H9 (cell line): ENCODE results near the gene LARGE1. TPM values are rescaled to one million over a fixed set of nuclear protein-coding genes. Genes with fewer than 3 reads are reported as not detected.

Experiments
- DNase-seq: peaks from one replicate; pipeline ENCODE4 v3.0.0-alpha.2; 2017
- H2AFZ ChIP-seq: one replicate; pipeline ENCODE4 v1.6.1; 2013; ENCODE audit warnings: mild to moderate bottlenecking, low read length, control low read depth, moderate library complexity
- H2AK5ac ChIP-seq: 2 replicates; pipeline ENCODE4 v1.6.1; 2013; ENCODE audit warnings: low read length, control low read depth, mixed read lengths; ENCODE audit not compliant: insufficient read length
- H2BK120ac ChIP-seq: one replicate; pipeline ENCODE4 v1.6.1; 2013; ENCODE audit warnings: low read depth, mild to moderate bottlenecking, low read length, control low read depth, inconsistent platforms; ENCODE audit not compliant: poor library complexity, severe bottlenecking
- H2BK12ac ChIP-seq: 2 replicates; pipeline ENCODE4 v1.6.1; 2013; ENCODE audit warnings: low read length, control low read depth, mixed read lengths, low read depth; ENCODE audit not compliant: insufficient read length
- H2BK15ac ChIP-seq: 2 replicates; pipeline ENCODE4 v1.6.1; 2013; ENCODE audit warnings: low read depth, low read length, control low read depth
- H2BK20ac ChIP-seq: one replicate; pipeline ENCODE4 v1.6.1; 2013; ENCODE audit warnings: low read depth, mild to moderate bottlenecking, low read length, control low read depth, inconsistent platforms; ENCODE audit not compliant: poor library complexity, severe bottlenecking
- H2BK5ac ChIP-seq: 2 replicates; pipeline ENCODE4 v1.6.1; 2013; ENCODE audit warnings: low read length, control low read depth, mixed read lengths; ENCODE audit not compliant: insufficient read length
- H3K14ac ChIP-seq: 2 replicates; pipeline ENCODE4 v1.6.1; 2013; ENCODE audit warnings: low read length, control low read depth; ENCODE audit not compliant: insufficient read depth
- H3K18ac ChIP-seq: 2 replicates; pipeline ENCODE4 v1.6.1; 2013; ENCODE audit warnings: low read depth, mild to moderate bottlenecking, mixed read lengths, low read length, control low read depth; ENCODE audit not compliant: insufficient read length
- H3K23ac ChIP-seq: 2 replicates; pipeline ENCODE4 v1.6.1; 2013; ENCODE audit warnings: low read length, control low read depth, mixed read lengths, low read depth; ENCODE audit not compliant: insufficient read length
- H3K23me2 ChIP-seq: 2 replicates; pipeline ENCODE4 v1.6.1; 2013; ENCODE audit warnings: low read depth, mild to moderate bottlenecking, mixed read lengths, low read length, control low read depth; ENCODE audit not compliant: insufficient read length, poor library complexity, severe bottlenecking
- H3K27ac ChIP-seq: 2 replicates; pipeline ENCODE4 v1.5.1; 2013; ENCODE audit warnings: low read length, control low read depth, mixed read lengths, low read depth; ENCODE audit not compliant: insufficient read length
- H3K27me3 ChIP-seq: 2 replicates; pipeline ENCODE4 v1.6.1; 2013; ENCODE audit warnings: low read length, control low read depth, inconsistent platforms; ENCODE audit not compliant: insufficient read depth
- H3K4ac ChIP-seq: 2 replicates; pipeline ENCODE4 v1.6.1; 2013; ENCODE audit warnings: low read depth, mild to moderate bottlenecking, control low read depth, inconsistent platforms, low read length, moderate library complexity
- H3K4me1 ChIP-seq: 2 replicates; pipeline ENCODE4 v1.6.1; 2013; ENCODE audit warnings: low read length, control low read depth, inconsistent platforms; ENCODE audit not compliant: insufficient read depth
- H3K4me2 ChIP-seq: 2 replicates; pipeline ENCODE4 v1.6.1; 2013; ENCODE audit warnings: low read length, control low read depth, mixed read lengths; ENCODE audit not compliant: insufficient read length, insufficient read depth
- H3K56ac ChIP-seq: 2 replicates; pipeline ENCODE4 v1.6.1; 2013; ENCODE audit warnings: low read depth, mild to moderate bottlenecking, mixed read lengths, low read length, control low read depth; ENCODE audit not compliant: insufficient read length
- H3K79me1 ChIP-seq: 2 replicates; pipeline ENCODE4 v1.6.1; 2013; ENCODE audit warnings: low read depth, mild to moderate bottlenecking, moderate library complexity, low read length, control low read depth, inconsistent platforms; ENCODE audit not compliant: insufficient read depth, poor library complexity, severe bottlenecking
- H3K79me2 ChIP-seq: 2 replicates; pipeline ENCODE4 v1.6.1; 2013; ENCODE audit warnings: low read length, control low read depth, inconsistent platforms; ENCODE audit not compliant: insufficient read depth
- H3K9ac ChIP-seq: 2 replicates; pipeline ENCODE4 v1.6.1; 2013; ENCODE audit warnings: low read length, control low read depth, mixed read lengths; ENCODE audit not compliant: insufficient read length; ENCODE audit errors: extremely low read depth
- H3K9me3 ChIP-seq: one replicate; pipeline ENCODE4 v1.6.1; 2013; ENCODE audit warnings: low read depth, low read length, inconsistent platforms; ENCODE audit not compliant: control insufficient read depth
- H3T11ph ChIP-seq: one replicate; pipeline ENCODE4 v1.6.1; 2013; ENCODE audit warnings: mild to moderate bottlenecking, low read length, control low read depth, inconsistent platforms
- H4K20me1 ChIP-seq: one replicate; pipeline ENCODE4 v1.6.1; 2013; ENCODE audit not compliant: control insufficient read depth, insufficient read length, insufficient read depth
- H4K5ac ChIP-seq: 2 replicates; pipeline ENCODE4 v1.6.1; 2013; ENCODE audit warnings: low read depth, mild to moderate bottlenecking, mixed read lengths, low read length, control low read depth; ENCODE audit not compliant: insufficient read length
- H4K8ac ChIP-seq: replicated peaks from 2 replicates; pipeline ENCODE4 v1.6.1; 2013; ENCODE audit warnings: low read length, control low read depth, mixed read lengths, low read depth; ENCODE audit not compliant: insufficient read length
- H4K91ac ChIP-seq: 2 replicates; pipeline ENCODE4 v1.6.1; 2013; ENCODE audit warnings: low read depth, mild to moderate bottlenecking, moderate library complexity, mixed read lengths, low read length, control low read depth; ENCODE audit not compliant: insufficient read length
- H3K27ac Mint-ChIP-seq, 3 experiments: 2 replicates in 2 of 3; 3 replicates in 1 of 3; pipeline ENCODE4 v1.8.0; 2020 to 2021; ENCODE audit warnings: mixed read lengths in 3 of 3, mild to moderate bottlenecking in 1 of 3, moderate library complexity in 1 of 3
- H3K27me3 Mint-ChIP-seq: 2 replicates; pipeline ENCODE4 v1.8.0; 2021; ENCODE audit warnings: low read depth, mild to moderate bottlenecking, moderate library complexity, mixed read lengths
- H3K36me3 Mint-ChIP-seq, 3 experiments: 2 replicates in 2 of 3; 3 replicates in 1 of 3; pipeline ENCODE4 v1.8.0; 2020 to 2021; ENCODE audit warnings: low read depth in 3 of 3, mixed read lengths in 3 of 3; ENCODE audit not compliant: insufficient read depth in 1 of 3
- H3K4me1 Mint-ChIP-seq, 2 experiments: 2 replicates each; pipeline ENCODE4 v1.8.0; 2020; ENCODE audit warnings: mixed read lengths in 2 of 2
- H3K4me3 Mint-ChIP-seq, 2 experiments: 2 replicates in 1 of 2; 3 replicates in 1 of 2; pipeline ENCODE4 v1.8.0; 2020 to 2021; ENCODE audit warnings: mild to moderate bottlenecking in 2 of 2, mixed read lengths in 2 of 2, moderate library complexity in 1 of 2
- H3K9me3 Mint-ChIP-seq, 2 experiments: 2 replicates in 1 of 2; 3 replicates in 1 of 2; pipeline ENCODE4 v1.8.0; 2020; ENCODE audit warnings: mild to moderate bottlenecking in 2 of 2, mixed read lengths in 2 of 2, moderate library complexity in 1 of 2
- CTCF ChIP-seq: fragments of 200-600 bp; sonication (generic); conservative IDR thresholded peaks from 3 replicates; pipeline ENCODE4 v1.8.0; 2021; ENCODE audit warnings: antibody characterized with exemption, mild to moderate bottlenecking
- WGBS: extraction: QIAGEN DNeasy Blood & Tissue Kit; methylation state at CpG from one replicate; pipeline ENCODE4 v1.1.7; 2013; ENCODE audit warnings: missing lambda C conversion rate, low lambda C conversion rate, mixed read lengths; ENCODE audit not compliant: insufficient read length; ENCODE audit errors: extremely low coverage; 5-methylcytosine and 5-hydroxymethylcytosine counted together
- total RNA-seq: library from RNA; stranded (reverse); gene quantifications from 2 replicates; pipeline ENCODE4 v1.2.1, GENCODE V29; 2021

LARGE1 gene
- total RNA-seq, 1 experiment from 2014 or later: 43.5 TPM

GRCh38 chr22:33354928-33355327 lies 565.3 kb downstream of the LARGE1 start:
- Histone ChIP-seq H3K23ac (no peak overlapping the region), H4K91ac (no peak overlapping the region), H2BK5ac (no peak overlapping the region), H3K14ac (no peak overlapping the region), H2BK12ac (no peak overlapping the region), H3K27me3 (no peaks in the 10 kb centered on the region), H3K4ac (no peak overlapping the region), H3K56ac (no peak overlapping the region), H2BK20ac (no peak overlapping the region), H3K79me2 (no peaks in the 10 kb centered on the region), H2BK15ac (no peak overlapping the region), H4K5ac (no peak overlapping the region), H3K27ac (no peak overlapping the region), H2AFZ (no peak overlapping the region), H3K9ac (no peak overlapping the region), H4K8ac (no peak overlapping the region), H3K9me3 (no peaks in the 10 kb centered on the region), H2BK120ac (no peak overlapping the region), H3K4me1 (no peaks in the 10 kb centered on the region), H3K18ac (no peak overlapping the region), H2AK5ac (no peak overlapping the region), H3K79me1 (no peaks in the 10 kb centered on the region), H3K23me2 (no peaks in the 10 kb centered on the region), H3T11ph (no peak overlapping the region), H4K20me1 (no peaks in the 10 kb centered on the region), H3K4me2 (no peak overlapping the region)
- DNase-seq: no peak
- peaks cover 7 to 13% (median 11%) of the 10 kb centered on the region in 3 experiments; a peak in 6 of 7 replicates for H3K36me3 Mint-ChIP-seq
- no peak overlapping the region for H3K27ac Mint-ChIP-seq
- H3K27me3 Mint-ChIP-seq: peaks cover 4% of the 10 kb centered on the region
- no peak for TF ChIP-seq CTCF
- H3K4me1 Mint-ChIP-seq: no peaks in the 10 kb centered on the region
- WGBS: no CpG with 5 or more reads among the region's 1 CpG
- H3K9me3 Mint-ChIP-seq: peaks cover 0 to 3% of the 10 kb centered on the region in 2 experiments; a peak in 2 of 5 replicates
- H3K4me3 Mint-ChIP-seq: no peak overlapping the region
